ENCODE results near the gene CEL.
"Not testable (repeated sequence)": the region's sequence is repeated elsewhere in the genome, so short reads cannot be mapped to it uniquely, and the experiment has no call there.

CEL gene

DNA sequence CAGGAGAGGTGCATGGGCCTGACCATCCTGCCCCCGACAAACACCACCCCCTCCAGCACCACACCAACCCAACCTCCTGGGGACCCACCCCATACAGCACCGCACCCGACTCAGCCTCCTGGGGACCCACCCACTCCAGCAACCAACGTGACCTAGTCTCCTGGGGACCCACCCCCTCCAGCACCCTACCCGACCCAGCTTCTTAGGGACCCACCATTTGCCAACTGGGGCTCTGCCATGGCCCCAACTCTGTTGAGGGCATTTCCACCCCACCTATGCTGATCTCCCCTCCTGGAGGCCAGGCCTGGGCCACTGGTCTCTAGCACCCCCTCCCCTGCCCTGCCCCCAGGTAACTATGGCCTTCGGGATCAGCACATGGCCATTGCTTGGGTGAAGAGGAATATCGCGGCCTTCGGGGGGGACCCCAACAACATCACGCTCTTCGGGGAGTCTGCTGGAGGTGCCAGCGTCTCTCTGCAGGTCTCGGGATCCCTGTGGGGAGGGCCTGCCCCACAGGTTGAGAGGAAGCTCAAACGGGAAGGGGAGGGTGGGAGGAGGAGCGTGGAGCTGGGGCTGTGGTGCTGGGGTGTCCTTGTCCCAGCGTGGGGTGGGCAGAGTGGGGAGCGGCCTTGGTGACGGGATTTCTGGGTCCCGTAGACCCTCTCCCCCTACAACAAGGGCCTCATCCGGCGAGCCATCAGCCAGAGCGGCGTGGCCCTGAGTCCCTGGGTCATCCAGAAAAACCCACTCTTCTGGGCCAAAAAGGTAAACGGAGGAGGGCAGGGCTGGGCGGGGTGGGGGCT is 4.6 kb downstream of the CEL start:
- no peak for DNase-seq

- DNase-seq, result no peak
Measured at GRCh38 chr9:133067006-133067405, 5.2 kb downstream of the CEL start.

DNA sequence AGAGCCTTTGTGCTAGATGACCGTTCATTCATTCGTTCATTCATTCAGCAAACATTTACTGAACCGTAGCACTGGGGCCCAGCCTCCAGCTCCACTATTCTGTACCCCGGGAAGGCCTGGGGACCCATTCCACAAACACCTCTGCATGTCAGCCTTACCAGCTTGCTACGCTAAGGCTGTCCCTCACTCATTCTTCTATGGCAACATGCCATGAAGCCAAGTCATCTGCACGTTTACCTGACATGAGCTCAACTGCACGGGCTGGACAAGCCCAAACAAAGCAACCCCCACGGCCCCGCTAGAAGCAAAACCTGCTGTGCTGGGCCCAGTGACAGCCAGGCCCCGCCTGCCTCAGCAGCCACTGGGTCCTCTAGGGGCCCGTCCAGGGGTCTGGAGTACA is 6.0 kb downstream of the CEL start:
- DNase-seq, result no peak

DNA sequence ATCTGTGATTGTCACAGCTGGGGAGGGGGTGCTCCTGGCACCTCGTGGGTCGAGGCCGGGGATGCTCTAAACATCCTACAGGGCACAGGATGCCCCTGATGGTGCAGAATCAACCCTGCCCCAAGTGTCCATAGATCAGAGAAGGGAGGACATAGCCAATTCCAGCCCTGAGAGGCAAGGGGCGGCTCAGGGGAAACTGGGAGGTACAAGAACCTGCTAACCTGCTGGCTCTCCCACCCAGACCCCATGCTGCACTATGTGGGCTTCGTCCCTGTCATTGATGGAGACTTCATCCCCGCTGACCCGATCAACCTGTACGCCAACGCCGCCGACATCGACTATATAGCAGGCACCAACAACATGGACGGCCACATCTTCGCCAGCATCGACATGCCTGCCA is 6.7 kb downstream of the CEL start:
- DNase-seq, result not testable (repeated sequence)

GRCh38 chr9:133070500-133070961 is 8.8 kb downstream of the CEL start:
- not testable (repeated sequence) for DNase-seq

DNA sequence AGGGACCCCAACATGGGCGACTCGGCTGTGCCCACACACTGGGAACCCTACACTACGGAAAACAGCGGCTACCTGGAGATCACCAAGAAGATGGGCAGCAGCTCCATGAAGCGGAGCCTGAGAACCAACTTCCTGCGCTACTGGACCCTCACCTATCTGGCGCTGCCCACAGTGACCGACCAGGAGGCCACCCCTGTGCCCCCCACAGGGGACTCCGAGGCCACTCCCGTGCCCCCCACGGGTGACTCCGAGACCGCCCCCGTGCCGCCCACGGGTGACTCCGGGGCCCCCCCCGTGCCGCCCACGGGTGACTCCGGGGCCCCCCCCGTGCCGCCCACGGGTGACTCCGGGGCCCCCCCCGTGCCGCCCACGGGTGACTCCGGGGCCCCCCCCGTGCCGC is 9.2 kb downstream of the CEL start:
- DNase-seq, result not testable (repeated sequence)

DNA sequence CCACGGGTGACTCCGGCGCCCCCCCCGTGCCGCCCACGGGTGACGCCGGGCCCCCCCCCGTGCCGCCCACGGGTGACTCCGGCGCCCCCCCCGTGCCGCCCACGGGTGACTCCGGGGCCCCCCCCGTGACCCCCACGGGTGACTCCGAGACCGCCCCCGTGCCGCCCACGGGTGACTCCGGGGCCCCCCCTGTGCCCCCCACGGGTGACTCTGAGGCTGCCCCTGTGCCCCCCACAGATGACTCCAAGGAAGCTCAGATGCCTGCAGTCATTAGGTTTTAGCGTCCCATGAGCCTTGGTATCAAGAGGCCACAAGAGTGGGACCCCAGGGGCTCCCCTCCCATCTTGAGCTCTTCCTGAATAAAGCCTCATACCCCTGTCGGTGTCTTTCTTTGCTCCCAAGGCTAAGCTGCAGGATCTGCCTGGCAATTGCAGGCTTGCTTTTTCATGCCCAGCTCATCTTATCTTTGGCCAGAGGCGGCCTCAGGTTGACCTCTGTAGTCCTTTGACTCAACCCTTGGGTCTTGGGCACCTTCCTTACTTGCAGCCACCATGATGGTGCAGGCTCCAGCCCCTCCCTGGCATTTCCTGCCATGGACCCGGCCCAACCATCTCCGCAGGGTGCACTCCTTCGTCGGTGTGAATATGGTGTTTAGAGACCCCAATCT is 9.8 kb downstream of the CEL start:
- no peak for DNase-seq

- not testable (repeated sequence) for DNase-seq
Measured at GRCh38 chr9:133072210-133072609, 10.4 kb downstream of the CEL start.

DNA sequence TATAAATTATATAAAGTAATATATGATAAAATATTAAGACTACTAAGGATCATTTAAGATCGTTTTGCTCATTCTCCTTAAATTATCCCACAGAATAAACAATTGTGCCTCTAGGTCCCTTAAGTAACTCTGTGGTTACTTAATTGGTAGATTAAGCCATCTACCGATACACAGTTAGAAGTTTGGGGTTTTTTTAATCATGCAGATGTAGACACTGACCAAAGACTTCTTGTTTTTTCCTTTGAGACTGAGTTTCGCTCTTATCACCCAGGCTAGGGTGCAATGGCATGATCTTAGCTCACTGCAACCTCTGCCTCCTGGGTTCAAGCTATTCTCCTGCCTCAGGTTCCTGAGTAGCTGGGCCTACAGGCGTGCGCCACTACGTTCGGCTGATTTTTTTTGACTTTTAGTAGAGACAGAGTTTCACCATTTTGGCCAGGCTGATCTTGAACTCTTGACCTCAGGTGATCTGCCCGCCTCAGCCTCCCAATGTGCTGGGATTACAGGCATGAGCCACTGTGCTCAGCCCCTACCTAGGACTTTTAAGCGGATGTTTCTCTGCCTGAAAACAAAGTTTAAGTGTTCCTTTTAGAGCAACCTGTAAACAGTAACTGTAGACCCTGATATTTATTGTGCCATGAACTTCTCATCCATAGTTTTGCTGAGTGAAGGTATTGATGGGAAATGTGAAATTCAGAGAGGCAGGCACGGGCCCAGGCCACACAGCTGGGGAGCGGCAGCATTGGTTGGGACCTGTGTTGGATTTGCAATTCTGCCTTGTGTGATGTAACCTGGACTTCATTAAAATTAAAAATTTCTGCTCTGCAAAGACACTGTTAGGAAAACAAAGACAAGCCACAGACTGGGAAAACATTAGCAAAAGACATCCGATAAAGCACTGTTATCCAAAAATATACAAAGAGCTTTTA is 11.6 kb downstream of the CEL start:
- no peak for DNase-seq

DNA sequence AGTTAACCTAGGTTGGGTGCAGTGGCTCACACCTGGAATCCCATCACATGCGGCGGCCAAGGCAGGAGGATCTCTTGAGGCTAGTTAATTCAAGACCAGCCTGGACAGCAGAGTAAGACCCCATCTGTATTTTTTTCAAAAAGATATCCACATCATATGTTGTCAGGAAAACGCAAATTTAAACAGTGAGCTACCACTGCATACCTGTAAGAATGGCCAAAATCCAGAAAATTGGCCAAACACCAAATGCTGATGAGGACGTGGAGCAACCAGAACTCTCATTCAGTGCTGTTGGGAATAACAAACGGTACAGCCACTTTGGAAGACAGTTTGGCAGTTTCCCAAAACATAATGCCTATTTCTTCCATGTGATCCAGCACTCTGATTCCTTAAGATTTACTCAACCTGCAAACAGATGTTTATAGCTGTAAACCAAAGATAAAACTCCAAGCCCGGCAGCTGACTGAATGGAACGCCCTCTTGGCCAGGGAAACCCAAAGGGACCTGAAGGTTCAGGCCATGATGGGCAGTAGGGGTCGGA is 12.4 kb downstream of the CEL start:
- no peak for DNase-seq

DNA sequence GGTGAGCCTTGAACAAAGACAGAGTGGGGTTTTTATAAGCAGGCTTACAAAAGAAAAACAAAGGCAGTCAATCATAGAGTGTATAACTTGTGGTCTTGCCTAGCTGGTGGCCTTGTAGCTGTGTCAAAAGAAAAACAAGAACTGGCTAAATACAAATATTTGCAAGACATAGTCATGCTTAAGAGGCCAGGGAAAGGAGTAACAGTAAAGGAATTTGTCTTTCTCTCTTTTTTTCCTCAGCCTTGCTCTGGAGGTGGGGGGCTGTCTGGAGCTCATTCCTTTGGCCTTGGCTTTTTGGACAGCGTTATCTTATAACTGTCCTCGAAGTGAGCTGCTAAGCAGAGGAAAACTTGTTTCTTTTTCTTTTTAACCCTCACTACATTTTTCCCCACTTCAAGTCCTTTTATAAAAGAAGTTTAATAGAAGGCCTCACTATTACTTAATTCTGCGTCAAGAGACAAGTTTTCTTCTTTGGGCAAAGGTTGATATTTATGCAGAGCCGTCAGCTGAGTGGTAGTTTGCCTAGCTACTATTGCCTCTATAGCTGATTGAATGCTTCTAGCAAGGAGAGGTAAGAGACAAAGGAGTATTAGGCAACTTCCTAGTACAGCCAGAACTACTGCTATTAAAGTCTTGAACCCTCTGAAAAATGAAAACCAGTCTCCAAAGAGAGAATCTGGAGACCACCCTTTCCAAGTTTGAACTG is 14.3 kb downstream of the CEL start:
- no peak for DNase-seq

GRCh38 chr9:133076691-133077090 is 14.9 kb downstream of the CEL start:
- DNase-seq, result no peak

DNA sequence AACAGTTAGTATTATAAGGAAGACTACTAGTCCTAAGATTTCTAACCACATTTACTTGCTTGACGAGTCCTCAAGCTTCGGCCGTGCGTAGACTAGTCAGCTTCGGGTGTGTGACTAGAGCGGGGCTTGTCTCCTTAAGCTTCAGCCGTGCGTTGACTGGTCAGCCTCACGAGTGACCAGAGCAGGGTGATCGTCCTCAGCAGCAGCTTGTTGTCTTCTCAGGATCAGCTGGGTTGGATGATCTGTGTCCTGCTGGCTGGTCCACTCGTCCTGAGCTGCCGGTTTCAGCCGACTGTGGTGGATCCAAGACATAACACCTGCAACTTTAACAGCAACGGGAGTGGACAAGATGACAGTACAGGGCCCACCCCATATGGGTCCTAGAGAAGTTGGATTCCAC is 16.7 kb downstream of the CEL start:
- no peak for DNase-seq

DNA sequence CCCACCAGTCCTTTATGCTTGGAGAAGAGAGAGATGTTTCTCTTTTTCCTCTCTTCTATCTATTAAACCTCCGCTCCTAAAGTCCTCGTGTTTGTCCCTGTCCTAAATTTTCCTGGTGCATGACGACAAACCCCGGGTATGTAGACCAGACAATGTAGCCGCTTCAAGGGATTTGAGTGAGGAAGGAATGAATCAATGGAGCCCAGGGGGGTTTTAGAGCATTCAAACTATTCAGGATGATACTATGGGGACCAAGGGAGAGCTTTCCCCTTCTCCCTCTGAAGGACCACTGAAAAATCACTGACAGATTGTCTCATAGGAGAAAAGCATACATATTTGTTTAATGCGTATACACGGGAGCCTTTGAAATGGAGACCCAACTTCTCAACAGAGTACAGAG is 18.4 kb downstream of the CEL start:
- DNase-seq, result no peak

DNA sequence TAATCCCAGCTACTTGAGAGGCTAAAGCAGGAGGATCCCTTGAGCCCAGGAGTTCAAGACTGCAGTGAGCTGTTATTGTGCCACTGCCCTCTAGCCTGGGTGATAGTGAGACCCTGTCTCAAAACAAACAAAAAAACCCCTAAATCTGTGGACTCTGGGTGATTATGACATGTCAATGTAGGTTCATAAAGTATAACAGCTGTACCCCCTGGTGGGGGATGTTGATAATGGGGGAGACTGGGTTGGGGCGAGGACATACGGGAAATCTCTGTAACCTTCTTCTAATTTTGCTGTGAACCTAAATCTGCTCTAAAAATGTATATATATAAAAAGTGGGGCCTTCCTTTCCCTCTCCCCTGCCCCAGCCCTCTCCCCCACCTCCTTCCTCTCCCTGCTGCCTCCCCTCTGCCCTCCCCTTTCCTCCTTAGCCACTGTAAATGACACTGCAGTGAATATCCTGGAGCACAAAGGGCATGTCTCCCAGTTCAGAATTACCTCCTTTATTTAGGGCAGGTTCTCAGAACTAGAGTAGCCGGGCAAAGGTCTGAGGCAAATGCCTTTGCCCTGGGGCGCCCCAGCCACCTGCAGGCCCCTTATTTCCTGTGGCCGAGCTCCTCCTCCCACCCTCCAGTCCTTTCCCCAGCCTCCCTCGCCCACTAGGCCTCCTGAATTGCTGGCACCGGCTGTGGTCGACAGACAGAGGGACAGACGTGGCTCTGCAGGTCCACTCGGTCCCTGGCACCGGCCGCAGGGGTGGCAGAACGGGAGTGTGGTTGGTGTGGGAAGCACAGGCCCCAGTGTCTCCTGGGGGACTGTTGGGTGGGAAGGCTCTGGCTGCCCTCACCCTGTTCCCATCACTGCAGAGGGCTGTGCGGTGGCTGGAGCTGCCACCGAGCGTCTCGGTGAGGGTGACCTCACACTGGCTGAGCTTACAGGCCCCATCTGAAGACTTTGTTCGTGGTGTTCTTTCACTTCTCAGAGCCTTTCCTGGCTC is 19.3 kb downstream of the CEL start:
- not testable (repeated sequence) for DNase-seq

GRCh38 chr9:133081957-133082644 is 20.3 kb downstream of the CEL start:
- DNase-seq, result not testable (repeated sequence)

- DNase-seq, result not testable (repeated sequence)
Measured at GRCh38 chr9:133083688-133084087, 21.9 kb downstream of the CEL start.

- DNase-seq, result not testable (repeated sequence)
Measured at GRCh38 chr9:133086212-133086860, 24.6 kb downstream of the CEL start.

GRCh38 chr9:133086894-133087293 is 25.1 kb downstream of the CEL start:
- no peak for DNase-seq
